IMR-90 (cell line): ENCODE measurements around the gene FOSB. TPM values are rescaled to one million over a fixed set of nuclear protein-coding genes. Genes with fewer than 3 reads are reported as not detected.

ENCODE experiments used
- ATAC-seq: fragments of 200-7000 bp; cut with Tn5 transposase; 2 replicates; pipeline ENCODE4 v1.9.1; 2020; ENCODE audit warnings: low read depth, mild to moderate bottlenecking, moderate library complexity
- BruUV-seq: library from RNA; stranded (reverse); fragments of 400-500 nt; replicated peaks from 2 replicates; lab custom pipeline; 2021; lab: Mats Ljungman, UMichigan
- CTCF ChIA-PET: fragments of 300-600 bp; formaldehyde crosslinking; extraction: SDS; loops from one replicate; lab custom pipeline; 2021; ENCODE audit warnings: antibody characterized with exemption; lab: Yijun Ruan, JAX
- POLR2A ChIA-PET: fragments of 300-600 bp; sonication (Branson Sonifier 250); formaldehyde crosslinking; loops from one replicate; lab custom pipeline; 2022; ENCODE audit warnings: antibody characterized with exemption; ENCODE audit not compliant: unreplicated experiment; lab: Charles Lee
- DNase-seq: peaks from one replicate; pipeline ENCODE4 v3.0.0; 2013
- H2AFZ ChIP-seq: replicated peaks from 2 replicates; pipeline ENCODE3; 2013; ENCODE audit warnings: low read length, mild to moderate bottlenecking; ENCODE audit not compliant: poor library complexity
- H2AK5ac ChIP-seq: 2 replicates; pipeline ENCODE4 v1.6.1; 2013; ENCODE audit warnings: low read depth, low read length, inconsistent platforms
- H2AK9ac ChIP-seq: replicated peaks from 2 replicates; pipeline ENCODE3; 2013; ENCODE audit warnings: mild to moderate bottlenecking, low read depth, low read length, moderate library complexity; ENCODE audit not compliant: poor library complexity
- H2BK120ac ChIP-seq: 2 replicates; pipeline ENCODE4 v1.6.1; 2013; ENCODE audit warnings: low read depth, low read length, inconsistent platforms
- H2BK15ac ChIP-seq: 3 replicates; pipeline ENCODE4 v1.6.1; 2013; ENCODE audit warnings: low read depth, low read length, inconsistent platforms
- H2BK20ac ChIP-seq: 2 replicates; pipeline ENCODE4 v1.6.1; 2013; ENCODE audit warnings: low read depth, mild to moderate bottlenecking, inconsistent platforms, low read length, moderate library complexity
- H2BK5ac ChIP-seq: 2 replicates; pipeline ENCODE4 v1.6.1; 2013; ENCODE audit warnings: mild to moderate bottlenecking, low read depth, low read length, inconsistent platforms; ENCODE audit not compliant: poor library complexity, severe bottlenecking
- H3K14ac ChIP-seq: replicated peaks from 2 replicates; pipeline ENCODE4 v1.6.1; 2013; ENCODE audit warnings: low read depth, low read length, inconsistent platforms
- H3K18ac ChIP-seq: 2 replicates; pipeline ENCODE4 v1.6.1; 2013; ENCODE audit warnings: low read depth, low read length, control low read depth
- H3K23ac ChIP-seq: 2 replicates; pipeline ENCODE4 v1.6.1; 2013; ENCODE audit warnings: low read depth, low read length, inconsistent platforms
- H3K27ac ChIP-seq: 2 replicates; pipeline ENCODE4 v1.5.1; 2013; ENCODE audit warnings: mild to moderate bottlenecking, control low read depth, low read length; ENCODE audit not compliant: insufficient read depth
- H3K27me3 ChIP-seq: 2 replicates; pipeline ENCODE4 v1.6.1; 2013; ENCODE audit warnings: low read length; ENCODE audit not compliant: control insufficient read depth, insufficient read depth
- H3K36me3 ChIP-seq: 2 replicates; pipeline ENCODE4 v1.6.1; 2013; ENCODE audit warnings: low read length, mixed read lengths; ENCODE audit not compliant: control insufficient read depth, insufficient read depth
- H3K4ac ChIP-seq: 2 replicates; pipeline ENCODE4 v1.6.1; 2013; ENCODE audit warnings: low read depth, low read length, inconsistent platforms
- H3K4me1 ChIP-seq: 2 replicates; pipeline ENCODE4 v1.6.1; 2013; ENCODE audit warnings: low read length, mixed read lengths; ENCODE audit not compliant: control insufficient read depth, insufficient read depth
- H3K4me2 ChIP-seq: 2 replicates; pipeline ENCODE4 v1.6.1; 2013; ENCODE audit warnings: low read depth, mild to moderate bottlenecking, control low read depth, low read length, moderate library complexity
- H3K4me3 ChIP-seq: 2 replicates; pipeline ENCODE4 v1.5.1; 2013; ENCODE audit warnings: low read depth, mild to moderate bottlenecking, control low read depth, low read length, moderate library complexity; ENCODE audit not compliant: insufficient read depth
- H3K56ac ChIP-seq: 2 replicates; pipeline ENCODE4 v1.6.1; 2013; ENCODE audit warnings: low read length, inconsistent platforms; ENCODE audit not compliant: insufficient read depth; ENCODE audit errors: extremely low read depth
- H3K79me1 ChIP-seq, 2 experiments: 2 replicates each; pipeline ENCODE4 v1.6.1; 2013; ENCODE audit warnings: low read length in 2 of 2, inconsistent platforms in 1 of 2, low read depth in 1 of 2
- H3K9ac ChIP-seq: 2 replicates; pipeline ENCODE4 v1.6.1; 2013; ENCODE audit warnings: low read depth, low read length, control low read depth
- H3K9me1 ChIP-seq: 2 replicates; pipeline ENCODE4 v1.6.1; 2013; ENCODE audit warnings: low read length, inconsistent platforms; ENCODE audit not compliant: insufficient read depth
- H3K9me3 ChIP-seq: 2 replicates; pipeline ENCODE4 v1.6.1; 2013; ENCODE audit warnings: low read length; ENCODE audit not compliant: control insufficient read depth, insufficient read depth
- H4K20me1 ChIP-seq: 2 replicates; pipeline ENCODE4 v1.6.1; 2013; ENCODE audit warnings: low read length, inconsistent platforms; ENCODE audit not compliant: insufficient read depth
- H4K5ac ChIP-seq: 2 replicates; pipeline ENCODE4 v1.6.1; 2013; ENCODE audit warnings: mild to moderate bottlenecking, low read depth, low read length, control low read depth
- H4K8ac ChIP-seq, 2 experiments: 2 replicates each; pipeline ENCODE4 v1.6.1; 2013; ENCODE audit warnings: low read depth in 2 of 2, low read length in 2 of 2, control low read depth in 1 of 2, inconsistent platforms in 1 of 2
- H4K91ac ChIP-seq: 2 replicates; pipeline ENCODE4 v1.6.1; 2013; ENCODE audit warnings: low read depth, low read length, inconsistent platforms; ENCODE audit not compliant: insufficient read depth
- BHLHE40 ChIP-seq: fragments of 150-350 bp; IDR thresholded peaks from 2 replicates; pipeline ENCODE4 v1.6.1; 2016; ENCODE audit warnings: mild to moderate bottlenecking, low read depth, low read length
- CTCF ChIP-seq: conservative IDR thresholded peaks from 2 replicates; pipeline ENCODE4 v1.5.1; 2012; ENCODE audit warnings: mild to moderate bottlenecking, low read depth, low read length, improper control_type of control experiment
- FOS ChIP-seq: fragments of 150-350 bp; IDR thresholded peaks from 2 replicates; pipeline ENCODE4 v1.6.1; 2016; ENCODE audit warnings: low read depth, low read length
- MAFK ChIP-seq: IDR thresholded peaks from 2 replicates; pipeline ENCODE4 v1.6.1; 2012; ENCODE audit warnings: low read depth, low read length, improper control_type of control experiment
- NFE2L2 ChIP-seq: fragments of 150-350 bp; IDR thresholded peaks from 2 replicates; pipeline ENCODE4 v1.6.1; 2016; ENCODE audit warnings: low read depth, mild to moderate bottlenecking, low read length
- RAD21 ChIP-seq: IDR thresholded peaks from 2 replicates; pipeline ENCODE4 v1.6.1; 2012; ENCODE audit warnings: low read length, improper control_type of control experiment
- RCOR1 ChIP-seq: IDR thresholded peaks from 2 replicates; pipeline ENCODE4 v1.6.1; 2012; ENCODE audit warnings: mild to moderate bottlenecking, low read length, improper control_type of control experiment; ENCODE audit not compliant: insufficient replicate concordance
- RFX5 ChIP-seq: IDR thresholded peaks from 2 replicates; pipeline ENCODE4 v1.8.0; 2012; ENCODE audit warnings: low read depth, mild to moderate bottlenecking, low read length, moderate library complexity
- USF2 ChIP-seq: fragments of 150-350 bp; IDR thresholded peaks from 2 replicates; pipeline ENCODE4 v1.6.1; 2017; ENCODE audit warnings: mild to moderate bottlenecking, antibody characterized with exemption, low read length, low read depth
- WGBS, 2 experiments: methylation state at CpG; one replicate each; pipeline versions ENCODE4 v1.1.5 to v1.1.7; 2013; ENCODE audit warnings: missing lambda C conversion rate in 2 of 2; ENCODE audit not compliant: insufficient read length in 1 of 2; ENCODE audit errors: extremely low coverage in 2 of 2; 5-methylcytosine and 5-hydroxymethylcytosine counted together
- dilution Hi-C: fragments of 300-500 bp; cut with HindIII; formaldehyde crosslinking; loops from one replicate; pipeline ENCODE4 v1.14.3; 2018; ENCODE audit warnings: low sequenced_read_pairs; ENCODE audit not compliant: unreplicated experiment
- in situ Hi-C: fragments of 300-500 bp; cut with MboI; formaldehyde crosslinking; loops from 3 replicates; pipeline ENCODE4 v1.14.3; 2019; ENCODE audit warnings: low sequenced_read_pairs, inconsistent platforms, mixed read lengths
- intact Hi-C: fragments of 100-400 bp; cut with micrococcal nuclease; formaldehyde crosslinking; loops from 2 replicates; pipeline ENCODE4 v1.10.0; 2022
- polyA plus RNA-seq, 3 experiments: library from polyadenylated mRNA; depleted of rRNA; stranded (reverse); fragments of >200 nt; gene quantifications; 2 replicates each; pipeline ENCODE4 v1.2.3, GENCODE V29; 2012; ENCODE audit warnings: low replicate concordance in 1 of 3
- total RNA-seq: library from RNA; depleted of rRNA; stranded (reverse); fragments of >200 nt; gene quantifications from 2 replicates; pipeline ENCODE4 v1.2.3, GENCODE V29; 2012
- TF ChIP-seq, protein P1 (sequence below): fragments of 150-350 bp; IDR thresholded peaks from 2 replicates; pipeline ENCODE4 v1.6.1; 2016; ENCODE audit warnings: low read depth, mild to moderate bottlenecking, low read length, moderate library complexity, borderline replicate concordance

Gene FOSB
- total and polyA plus RNA-seq, 2 of the 4 experiments (the other 2 are of a cell fraction): 11.1 to 15.6 TPM

- TF ChIP-seq FOS (no peak), MAFK (no peak), RFX5 (no peak), USF2 (peak; percentile 10)
Measured at GRCh38 chr19:45475537-45476291, 7.9 kb downstream of the FOSB start (continued).

- Histone ChIP-seq H4K8ac (no peak overlapping the region), H2BK15ac (no peak overlapping the region), H3K36me3 (no peaks in the 10 kb centered on the region), H2BK20ac (no peak overlapping the region), H4K20me1 (no peaks in the 10 kb centered on the region; the same call in 1 of the 2 replicates), H3K18ac (no peak overlapping the region), H3K56ac (no peak overlapping the region), H3K9me1 (no peaks in the 10 kb centered on the region), H2AK5ac (0 out of 2 replicates have a peak overlapping the region, but pooled peaks have one; percentile 11), H3K27ac (no peak overlapping the region), H2BK5ac (no peak overlapping the region), H3K23ac (no peak overlapping the region), H3K9ac (no peak overlapping the region), H3K9me3 (no peaks in the 10 kb centered on the region), H2BK120ac (no peak overlapping the region), H3K27me3 (no peaks in the 10 kb centered on the region), H3K79me1 (peaks cover 0 to 24% of the 10 kb centered on the region in 2 experiments; a peak in 3 of 4 replicates), H4K91ac (no peak overlapping the region), H2AFZ (peak overlapping the region; percentile 40), H3K4ac (peak overlapping the region; percentile 47; the same call in 1 of the 2 replicates), H3K4me1 (peaks cover 9% of the 10 kb centered on the region), H3K4me3 (no peak overlapping the region), H3K14ac (no peak overlapping the region), H3K4me2 (no peak overlapping the region), H2AK9ac (no peak overlapping the region), H4K5ac (no peak overlapping the region)
- WGBS, 2 experiments: 72% methylated on average over 2 of the region's 5 CpGs; no CpG with 5 or more reads in 1 of the 2 experiments
- ChIA-PET POLR2A (no interaction called here), CTCF (interaction anchor here (2.4 kb wide), 1 partner anchor 37 kb away, joined by 17 read pairs; no protein-coding TSS in a partner anchor)
- DNase-seq (peak; percentile 16), ATAC-seq (no peak)
- in situ Hi-C loops: loop anchor here (5.0 kb wide), 1 partner anchor 34 kb away; no protein-coding TSS in a partner anchor
- intact Hi-C loops: no loop called here
- no TSS peak for BruUV-seq
- dilution Hi-C loops: no loop called here
- TF ChIP-seq BHLHE40 (no peak), RCOR1 (no peak), RAD21 (no peak), RFX5 (no peak), NFE2L2 (peak; percentile 11; the same call in 1 of the 2 replicates), CTCF (no peak), USF2 (no peak; the same call in 1 of the 2 replicates)
- TF ChIP-seq, protein P1, sequence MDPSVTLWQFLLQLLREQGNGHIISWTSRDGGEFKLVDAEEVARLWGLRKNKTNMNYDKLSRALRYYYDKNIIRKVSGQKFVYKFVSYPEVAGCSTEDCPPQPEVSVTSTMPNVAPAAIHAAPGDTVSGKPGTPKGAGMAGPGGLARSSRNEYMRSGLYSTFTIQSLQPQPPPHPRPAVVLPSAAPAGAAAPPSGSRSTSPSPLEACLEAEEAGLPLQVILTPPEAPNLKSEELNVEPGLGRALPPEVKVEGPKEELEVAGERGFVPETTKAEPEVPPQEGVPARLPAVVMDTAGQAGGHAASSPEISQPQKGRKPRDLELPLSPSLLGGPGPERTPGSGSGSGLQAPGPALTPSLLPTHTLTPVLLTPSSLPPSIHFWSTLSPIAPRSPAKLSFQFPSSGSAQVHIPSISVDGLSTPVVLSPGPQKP: no peak
Measured at GRCh38 chr19:45476304-45476703, 8.5 kb downstream of the FOSB start.
